A673 (cell line): Measurements from ENCODE around the gene PHKA2. TPM values are rescaled to one million over a fixed set of nuclear protein-coding genes. Genes with fewer than 3 reads are reported as not detected.

ENCODE experiments used
- BruUV-seq: library from RNA; stranded (reverse); fragments of 400-500 nt; replicated peaks from 2 replicates; lab custom pipeline; 2021; lab: Mats Ljungman, UMichigan
- CTCF ChIA-PET: fragments of 300-600 bp; sonication (Branson Sonifier 250); formaldehyde crosslinking; loops from one replicate; lab custom pipeline; 2022; ENCODE audit warnings: antibody characterized with exemption; lab: Charles Lee
- POLR2A ChIA-PET: fragments of 300-600 bp; sonication (Branson Sonifier 250); formaldehyde crosslinking; loops from one replicate; lab custom pipeline; 2022; ENCODE audit warnings: antibody characterized with exemption; ENCODE audit not compliant: low non-redundant PET; lab: Charles Lee
- DNase-seq: peaks from one replicate; pipeline ENCODE4 v3.0.0-alpha.2; 2015; ENCODE audit warnings: low spot score
- H3K27ac ChIP-seq: fragments of 200-600 bp; sonication (generic); 2 replicates; pipeline ENCODE4 v1.5.1; 2016; ENCODE audit warnings: mixed run types, low read depth, mild to moderate bottlenecking, mixed read lengths, antibody characterized with exemption, low read length; ENCODE audit not compliant: poor library complexity, severe bottlenecking
- H3K27me3 ChIP-seq: fragments of 200-600 bp; sonication (generic); replicated peaks from 2 replicates; pipeline ENCODE4 v1.6.1; 2017; ENCODE audit warnings: mixed run types, low read depth, mild to moderate bottlenecking, mixed read lengths, antibody characterized with exemption, low read length; ENCODE audit not compliant: insufficient read depth, poor library complexity
- H3K36me3 ChIP-seq: fragments of 200-600 bp; sonication (generic); 2 replicates; pipeline ENCODE4 v1.6.1; 2016; ENCODE audit warnings: mixed run types, mild to moderate bottlenecking, mixed read lengths, antibody characterized with exemption, low read length; ENCODE audit not compliant: insufficient read depth, poor library complexity, severe bottlenecking
- H3K4me1 ChIP-seq: fragments of 200-600 bp; sonication (generic); 2 replicates; pipeline ENCODE4 v1.6.1; 2017; ENCODE audit warnings: mixed run types, mild to moderate bottlenecking, mixed read lengths, antibody characterized with exemption, low read length; ENCODE audit not compliant: insufficient read depth, poor library complexity, severe bottlenecking
- H3K4me3 ChIP-seq: fragments of 200-600 bp; sonication (generic); 2 replicates; pipeline ENCODE4 v1.5.1; 2016; ENCODE audit warnings: low read depth, mixed run types, mild to moderate bottlenecking, mixed read lengths, low read length; ENCODE audit not compliant: poor library complexity, severe bottlenecking
- H3K9me3 ChIP-seq: fragments of 200-600 bp; sonication (generic); 2 replicates; pipeline ENCODE4 v1.6.1; 2016; ENCODE audit warnings: mixed run types, low read depth, mild to moderate bottlenecking, mixed read lengths, antibody characterized with exemption, low read length; ENCODE audit not compliant: poor library complexity, severe bottlenecking
- EZH2 ChIP-seq: fragments of 200-600 bp; sonication (generic); IDR thresholded peaks from 2 replicates; pipeline ENCODE4 v1.6.1; 2017; ENCODE audit warnings: borderline replicate concordance, low read depth, mild to moderate bottlenecking, mixed read lengths, antibody characterized with exemption, low read length; ENCODE audit not compliant: poor library complexity, severe bottlenecking
- intact Hi-C: fragments of 100-400 bp; cut with micrococcal nuclease; formaldehyde crosslinking; loops from one replicate; pipeline ENCODE4 v1.10.0; 2022; ENCODE audit not compliant: unreplicated experiment
- total RNA-seq: library from RNA; stranded (reverse); gene quantifications from 2 replicates; pipeline ENCODE4 v1.2.3, GENCODE V29; 2021
- TF ChIP-seq, protein P1 (sequence below): fragments of 300-800, 200-600 bp; sonication (generic); conservative IDR thresholded peaks from 2 replicates; pipeline ENCODE4 v1.5.1; 2017; ENCODE audit warnings: low read depth, mild to moderate bottlenecking, antibody characterized with exemption, low read length, moderate library complexity, mixed read lengths

Gene PHKA2
- total RNA-seq, 1 experiment from 2014 or later, result 31.4 TPM

DNA sequence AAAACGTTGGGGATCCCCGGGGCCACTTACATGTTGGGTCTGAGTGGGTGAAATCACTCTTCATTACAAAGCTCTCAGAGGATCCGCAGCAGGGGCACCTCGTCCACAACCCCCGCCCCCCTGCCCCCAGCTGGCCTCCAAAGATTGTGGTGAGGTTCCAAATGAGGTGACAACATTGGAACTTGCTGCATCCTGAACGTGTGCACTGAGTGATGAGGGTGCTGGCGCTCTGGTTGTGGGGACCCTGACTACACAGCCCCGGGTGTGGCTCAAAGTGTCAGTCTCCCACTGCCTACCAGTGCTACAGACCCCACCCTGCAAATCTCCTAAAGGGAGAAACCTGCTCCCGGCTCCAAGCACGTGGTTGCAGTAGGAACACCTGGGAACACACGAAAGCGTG is 111.9 kb downstream of the PHKA2 start:
- POLR2A ChIA-PET, result no interaction called here

DNA sequence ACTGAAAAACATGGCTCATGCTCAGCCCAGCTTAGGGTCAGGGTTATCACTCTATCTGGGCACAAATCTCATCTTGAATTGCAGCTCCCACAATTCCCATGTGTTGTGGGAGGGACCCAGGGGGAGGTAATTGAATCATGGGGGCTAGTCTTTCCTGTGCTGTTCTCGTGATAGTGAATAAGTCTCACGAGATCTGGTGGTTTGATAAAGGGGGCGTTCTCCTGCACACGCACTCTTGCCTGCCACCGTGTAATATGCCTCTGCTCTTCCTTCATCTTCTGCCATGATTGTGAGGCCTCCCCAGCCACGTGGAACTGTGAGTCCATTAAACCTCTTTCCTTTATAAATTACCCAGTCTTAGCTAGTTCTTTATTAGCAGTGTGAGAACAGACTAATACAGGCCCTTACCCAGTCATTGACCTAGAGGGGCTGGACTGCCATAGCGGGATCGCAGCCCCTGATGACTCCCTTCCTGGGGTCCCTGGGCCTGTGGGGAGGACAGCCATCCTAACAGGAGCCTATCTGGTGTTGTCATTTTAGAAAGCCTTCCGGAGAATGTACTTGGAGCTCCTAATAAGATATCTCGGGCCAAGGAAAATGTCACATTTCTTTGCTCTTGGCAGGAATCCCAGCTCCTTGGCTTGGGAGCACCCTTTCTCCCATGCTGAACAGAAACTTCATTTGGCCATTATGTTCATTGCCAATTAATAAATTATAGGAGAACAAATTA is 112.6 kb downstream of the PHKA2 start:
- no peaks in the 10 kb centered on the region for H3K9me3 ChIP-seq
- no peak overlapping the region for H3K4me3 ChIP-seq
- intact Hi-C loops, result no loop called here
- no TSS peak for BruUV-seq
- ChIA-PET CTCF (no interaction called here), POLR2A (no interaction called here)
- no peak for TF ChIP-seq EZH2
- TF ChIP-seq, protein P1, sequence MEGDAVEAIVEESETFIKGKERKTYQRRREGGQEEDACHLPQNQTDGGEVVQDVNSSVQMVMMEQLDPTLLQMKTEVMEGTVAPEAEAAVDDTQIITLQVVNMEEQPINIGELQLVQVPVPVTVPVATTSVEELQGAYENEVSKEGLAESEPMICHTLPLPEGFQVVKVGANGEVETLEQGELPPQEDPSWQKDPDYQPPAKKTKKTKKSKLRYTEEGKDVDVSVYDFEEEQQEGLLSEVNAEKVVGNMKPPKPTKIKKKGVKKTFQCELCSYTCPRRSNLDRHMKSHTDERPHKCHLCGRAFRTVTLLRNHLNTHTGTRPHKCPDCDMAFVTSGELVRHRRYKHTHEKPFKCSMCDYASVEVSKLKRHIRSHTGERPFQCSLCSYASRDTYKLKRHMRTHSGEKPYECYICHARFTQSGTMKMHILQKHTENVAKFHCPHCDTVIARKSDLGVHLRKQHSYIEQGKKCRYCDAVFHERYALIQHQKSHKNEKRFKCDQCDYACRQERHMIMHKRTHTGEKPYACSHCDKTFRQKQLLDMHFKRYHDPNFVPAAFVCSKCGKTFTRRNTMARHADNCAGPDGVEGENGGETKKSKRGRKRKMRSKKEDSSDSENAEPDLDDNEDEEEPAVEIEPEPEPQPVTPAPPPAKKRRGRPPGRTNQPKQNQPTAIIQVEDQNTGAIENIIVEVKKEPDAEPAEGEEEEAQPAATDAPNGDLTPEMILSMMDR, result no peak
- no peak overlapping the region for H3K27ac ChIP-seq
- DNase-seq, result no peak
- peaks cover 20% of the 10 kb centered on the region for H3K4me1 ChIP-seq
- no peaks in the 10 kb centered on the region for H3K36me3 ChIP-seq
- H3K27me3 ChIP-seq, result no peaks in the 10 kb centered on the region

More for the DNA sequence above, 111.9 kb downstream of the PHKA2 start:
- intact Hi-C loops, result no loop called here
- Histone ChIP-seq H3K9me3 (no peaks in the 10 kb centered on the region), H3K4me3 (no peak overlapping the region), H3K27ac (no peak overlapping the region), H3K27me3 (no peaks in the 10 kb centered on the region), H3K36me3 (no peaks in the 10 kb centered on the region), H3K4me1 (peaks cover 20% of the 10 kb centered on the region)
- no peak for TF ChIP-seq EZH2
- TF ChIP-seq, protein P1, result no peak
- DNase-seq, result no peak
- BruUV-seq, result no TSS peak
- CTCF ChIA-PET, result no interaction called here

DNA sequence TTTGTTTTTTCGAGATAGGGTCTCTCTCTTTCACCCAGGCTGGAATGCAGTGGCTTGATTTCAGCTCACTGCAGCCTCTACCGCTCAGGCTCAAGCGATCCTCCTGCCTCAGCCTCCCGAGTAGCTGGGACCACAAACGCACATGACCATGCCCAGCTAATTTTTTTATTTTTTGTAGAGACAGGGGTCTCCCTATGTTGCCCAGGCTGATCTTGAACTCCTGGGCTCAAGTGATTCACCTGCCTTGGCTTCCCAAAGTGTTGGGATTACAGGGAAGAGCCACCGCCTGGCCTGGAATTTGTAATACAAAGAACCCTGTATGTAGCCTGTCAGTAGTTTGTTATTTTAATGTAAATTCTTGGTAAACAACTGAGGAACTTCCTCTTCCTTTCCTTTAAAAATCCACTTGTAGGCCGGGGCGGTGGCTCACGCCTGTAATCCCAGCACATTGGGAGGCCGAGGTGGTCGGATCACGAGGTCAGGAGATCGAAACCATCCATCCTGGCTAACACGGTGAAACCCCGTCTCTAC is 119.5 kb downstream of the PHKA2 start:
- H3K27ac ChIP-seq, result no peak overlapping the region
- H3K9me3 ChIP-seq, result no peaks in the 10 kb centered on the region
- H3K4me1 ChIP-seq, result no peaks in the 10 kb centered on the region
- no peaks in the 10 kb centered on the region for H3K36me3 ChIP-seq
- intact Hi-C loops, result no loop called here
- no TSS peak for BruUV-seq
- ChIA-PET POLR2A (no interaction called here), CTCF (no interaction called here)
- H3K27me3 ChIP-seq, result no peaks in the 10 kb centered on the region
- TF ChIP-seq EZH2, result no peak
- TF ChIP-seq, protein P1, result no peak
- no peak for DNase-seq
- no peak overlapping the region for H3K4me3 ChIP-seq
